Measurements from ENCODE around the gene WDR38. TPM values are rescaled to one million over a fixed set of nuclear protein-coding genes. Genes with fewer than 3 reads are reported as not detected.
A peak's percentile ranks its signal among the peaks of the same experiment; 100 is the strongest.

Gene WDR38
- not detected in 2 replicates for total RNA-seq (2014; rRNA removed; shearing (Covaris generic); ENCODE audit: low replicate concordance)

- in situ Hi-C loops (cut with HindIII; ENCODE audit: low pct_unique_long_range_greater_than_20kb, low sequenced_read_pairs): no loop called here
- peak; percentile 80 for DNase-seq (ENCODE audit: low read depth)
Measured at GRCh38 chr9:124852829-124853531, at the start of gene WDR38. TSS of gene WDR38 (plus strand) at chr9:124853460. CDS start at chr9:124853532, 72 bp downstream.

- in situ Hi-C loops (cut with HindIII; ENCODE audit: low pct_unique_long_range_greater_than_20kb, low sequenced_read_pairs): no loop called here
- no peak for DNase-seq (ENCODE audit: low read depth)
Measured at GRCh38 chr9:124803911-124804310, 49.3 kb upstream of the WDR38 start.

GRCh38 chr9:124805186-124805585 is 48.1 kb upstream of the WDR38 start:
- DNase-seq (ENCODE audit: low read depth): no peak

GRCh38 chr9:124808246-124808956 is 44.9 kb upstream of the WDR38 start:
- DNase-seq (ENCODE audit: low read depth): no peak
- in situ Hi-C loops (cut with HindIII; ENCODE audit: low pct_unique_long_range_greater_than_20kb, low sequenced_read_pairs): no loop called here

More at GRCh38 chr9:124805186-124805585, 48.1 kb upstream of the WDR38 start:
- in situ Hi-C loops (cut with HindIII; ENCODE audit: low pct_unique_long_range_greater_than_20kb, low sequenced_read_pairs): no loop called here

- in situ Hi-C loops (cut with HindIII; ENCODE audit: low pct_unique_long_range_greater_than_20kb, low sequenced_read_pairs): no loop called here
- DNase-seq (ENCODE audit: low read depth): no peak
Measured at GRCh38 chr9:124809211-124809610, 44.0 kb upstream of the WDR38 start.

- no peak for DNase-seq (ENCODE audit: low read depth)
- in situ Hi-C loops (cut with HindIII; ENCODE audit: low pct_unique_long_range_greater_than_20kb, low sequenced_read_pairs): no loop called here
Measured at GRCh38 chr9:124809741-124810500, 43.3 kb upstream of the WDR38 start.

GRCh38 chr9:124810663-124811355 is 42.5 kb upstream of the WDR38 start:
- peak; percentile 71 for DNase-seq (ENCODE audit: low read depth)
- in situ Hi-C loops (cut with HindIII; ENCODE audit: low pct_unique_long_range_greater_than_20kb, low sequenced_read_pairs): no loop called here

- DNase-seq (ENCODE audit: low read depth): peak; percentile 90
- in situ Hi-C loops (cut with HindIII; ENCODE audit: low pct_unique_long_range_greater_than_20kb, low sequenced_read_pairs): no loop called here
Measured at GRCh38 chr9:124812441-124812876, 40.8 kb upstream of the WDR38 start.

- no peak for DNase-seq (ENCODE audit: low read depth)
- in situ Hi-C loops (cut with HindIII; ENCODE audit: low pct_unique_long_range_greater_than_20kb, low sequenced_read_pairs): no loop called here
Measured at GRCh38 chr9:124813041-124813440, 40.2 kb upstream of the WDR38 start.

- in situ Hi-C loops (cut with HindIII; ENCODE audit: low pct_unique_long_range_greater_than_20kb, low sequenced_read_pairs): no loop called here
- no peak for DNase-seq (ENCODE audit: low read depth)
Measured at GRCh38 chr9:124813501-124814163, 39.6 kb upstream of the WDR38 start.

GRCh38 chr9:124814164-124814535 is 39.1 kb upstream of the WDR38 start:
- in situ Hi-C loops (cut with HindIII; ENCODE audit: low pct_unique_long_range_greater_than_20kb, low sequenced_read_pairs): no loop called here
- no peak for DNase-seq (ENCODE audit: low read depth)

GRCh38 chr9:124815601-124816000 is 37.7 kb upstream of the WDR38 start:
- in situ Hi-C loops (cut with HindIII; ENCODE audit: low pct_unique_long_range_greater_than_20kb, low sequenced_read_pairs): no loop called here

GRCh38 chr9:124818431-124819281 is 34.6 kb upstream of the WDR38 start:
- peak; percentile 71 for DNase-seq (ENCODE audit: low read depth)
- in situ Hi-C loops (cut with HindIII; ENCODE audit: low pct_unique_long_range_greater_than_20kb, low sequenced_read_pairs): no loop called here

More at GRCh38 chr9:124815601-124816000, 37.7 kb upstream of the WDR38 start:
- DNase-seq (ENCODE audit: low read depth): no peak

- in situ Hi-C loops (cut with HindIII; ENCODE audit: low pct_unique_long_range_greater_than_20kb, low sequenced_read_pairs): no loop called here
- DNase-seq (ENCODE audit: low read depth): no peak
Measured at GRCh38 chr9:124820698-124821623, 32.3 kb upstream of the WDR38 start.

GRCh38 chr9:124828489-124829333 is 24.5 kb upstream of the WDR38 start:
- no peak for DNase-seq (ENCODE audit: low read depth)
- in situ Hi-C loops (cut with HindIII; ENCODE audit: low pct_unique_long_range_greater_than_20kb, low sequenced_read_pairs): no loop called here

All from Caki2 (cell line).